Hepatocyte (in vitro differentiated cells): ENCODE measurements around the gene RBPMS2.

Experiments
- CTCF ChIP-seq: fragments of 200-600 bp; sonication (generic); IDR thresholded peaks from 2 replicates; pipeline ENCODE4 v1.5.1; 2016; ENCODE audit warnings: antibody characterized with exemption, mild to moderate bottlenecking; ENCODE audit not compliant: poor library complexity
- EZH2 ChIP-seq: fragments of 200-600 bp; sonication (generic); IDR thresholded peaks from 2 replicates; pipeline ENCODE4 v1.6.1; 2016; ENCODE audit warnings: antibody characterized with exemption, mild to moderate bottlenecking, borderline replicate concordance
- EZH2phosphoT487 ChIP-seq: fragments of 200-600 bp; sonication (generic); IDR thresholded peaks from one replicate; pipeline ENCODE4 v1.6.1; 2018; ENCODE audit warnings: antibody characterized with exemption, mild to moderate bottlenecking, low read depth, moderate library complexity; ENCODE audit not compliant: unreplicated experiment, severe bottlenecking

GRCh38 chr15:64779024-64779423 lies 3.6 kb upstream of the RBPMS2 start:
- TF ChIP-seq CTCF, result no peak
- no peak for TF ChIP-seq EZH2phosphoT487
- no peak for TF ChIP-seq EZH2
